ENCODE data around the gene SEPSECS.

The SEPSECS gene

GRCh38 chr4:25076625-25077398 lies 83.4 kb downstream of the SEPSECS start:
- DNase-seq, result no peak

- no peak for DNase-seq
These were observed 84.4 kb downstream of the SEPSECS start for GRCh38 chr4:25075851-25076250.

- DNase-seq, result no peak
These were observed 85.1 kb downstream of the SEPSECS start for GRCh38 chr4:25075129-25075528.

GRCh38 chr4:25070545-25070944 lies 89.7 kb downstream of the SEPSECS start:
- no peak for DNase-seq
